Measurements from ENCODE around the gene CSTPP1. TPM values are rescaled to one million over a fixed set of nuclear protein-coding genes. Genes with fewer than 3 reads are reported as not detected.

The CSTPP1 gene
- polyA plus RNA-seq, 1 donor (not counting 4 experiments of a cell fraction or from before 2014, with no cell fraction given): 20.0 TPM

DNA sequence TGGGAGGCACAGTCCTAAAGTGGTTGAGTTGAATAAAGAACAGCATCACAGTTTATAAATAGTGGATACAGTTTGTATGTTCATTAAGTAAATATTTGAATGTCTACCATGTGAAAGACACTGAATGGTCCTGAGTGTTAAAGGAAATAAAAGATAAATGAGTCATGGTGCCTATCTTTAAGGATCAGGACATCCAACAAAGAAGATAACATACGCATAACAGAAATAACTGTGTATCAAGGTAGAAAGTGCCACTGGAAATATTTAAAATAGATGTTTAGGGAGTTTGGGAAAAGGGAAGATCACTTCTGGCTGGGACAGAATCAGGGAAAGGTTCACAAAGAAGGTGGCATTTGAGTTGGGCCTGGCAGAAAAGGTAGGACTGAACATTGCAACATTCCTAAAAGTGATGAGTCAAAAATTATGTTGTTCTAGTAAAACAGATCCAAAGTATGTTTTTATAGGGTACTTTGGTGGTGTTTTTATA is 41.5 kb downstream of the CSTPP1 start:
- H3K4me3 ChIP-seq (ENCODE audit: control insufficient read depth in 2 of 3, extremely low read depth in 1 of 3, insufficient read depth in 2 of 3, low read depth in 1 of 3, low read length in 3 of 3): no peak overlapping the region
- no peak overlapping the region for H3K4me2 ChIP-seq (ENCODE audit: control insufficient read depth, extremely low read depth, insufficient read depth, low read depth, low read length)
- H3K36me3 ChIP-seq (ENCODE audit: control insufficient read depth in 2 of 2, extremely low read depth in 1 of 2, insufficient read depth in 2 of 2, low read length in 2 of 2): no peaks in the 10 kb centered on the region
- TF ChIP-seq, protein P1, sequence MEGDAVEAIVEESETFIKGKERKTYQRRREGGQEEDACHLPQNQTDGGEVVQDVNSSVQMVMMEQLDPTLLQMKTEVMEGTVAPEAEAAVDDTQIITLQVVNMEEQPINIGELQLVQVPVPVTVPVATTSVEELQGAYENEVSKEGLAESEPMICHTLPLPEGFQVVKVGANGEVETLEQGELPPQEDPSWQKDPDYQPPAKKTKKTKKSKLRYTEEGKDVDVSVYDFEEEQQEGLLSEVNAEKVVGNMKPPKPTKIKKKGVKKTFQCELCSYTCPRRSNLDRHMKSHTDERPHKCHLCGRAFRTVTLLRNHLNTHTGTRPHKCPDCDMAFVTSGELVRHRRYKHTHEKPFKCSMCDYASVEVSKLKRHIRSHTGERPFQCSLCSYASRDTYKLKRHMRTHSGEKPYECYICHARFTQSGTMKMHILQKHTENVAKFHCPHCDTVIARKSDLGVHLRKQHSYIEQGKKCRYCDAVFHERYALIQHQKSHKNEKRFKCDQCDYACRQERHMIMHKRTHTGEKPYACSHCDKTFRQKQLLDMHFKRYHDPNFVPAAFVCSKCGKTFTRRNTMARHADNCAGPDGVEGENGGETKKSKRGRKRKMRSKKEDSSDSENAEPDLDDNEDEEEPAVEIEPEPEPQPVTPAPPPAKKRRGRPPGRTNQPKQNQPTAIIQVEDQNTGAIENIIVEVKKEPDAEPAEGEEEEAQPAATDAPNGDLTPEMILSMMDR (optimal IDR thresholded peaks at IDR 0.05 in 1 of 3, IDR thresholded peaks at IDR 0.05 in 1 of 3, conservative IDR thresholded peaks at IDR 0.05 in 1 of 3; ENCODE audit: extremely low read depth in 1 of 3, insufficient read depth in 2 of 3, low read length in 3 of 3): no peak
- TF ChIP-seq EZH2 (IDR thresholded peaks at IDR 0.05; ENCODE audit: low read length): no peak
- no peaks in the 10 kb centered on the region for H3K79me2 ChIP-seq (ENCODE audit: control insufficient read depth, insufficient read depth, low read length)
- no peak overlapping the region for H3K9ac ChIP-seq (ENCODE audit: control insufficient read depth, extremely low read depth, insufficient read depth, low read length)
- no peak overlapping the region for H2AFZ ChIP-seq (ENCODE audit: control insufficient read depth, low read length)
- no peaks in the 10 kb centered on the region for H4K20me1 ChIP-seq (ENCODE audit: control insufficient read depth, extremely low read depth, insufficient read depth, low read length)
- H3K9me3 ChIP-seq (ENCODE audit: control insufficient read depth, low read depth, low read length): no peaks in the 10 kb centered on the region
- no peaks in the 10 kb centered on the region for H3K27me3 ChIP-seq (ENCODE audit: control insufficient read depth, extremely low read depth, insufficient read depth, low read length)
- dilution Hi-C loops (cut with MboI; ENCODE audit: extremely low pct_ligation_motif_present, low sequenced_read_pairs): no loop called here
- FAIRE-seq (peak; percentile 57), DNase-seq (ENCODE audit: low read depth, low spot score) (no peak)
- H3K9me1 ChIP-seq (ENCODE audit: control insufficient read depth, extremely low read depth, insufficient read depth, low read length): no peaks in the 10 kb centered on the region
- H3K27ac ChIP-seq (ENCODE audit: control insufficient read depth, insufficient read depth, low read length): no peak overlapping the region
- H3K4me1 ChIP-seq (ENCODE audit: control insufficient read depth, extremely low read depth, insufficient read depth, low read length): peaks cover 11% of the 10 kb centered on the region

DNA sequence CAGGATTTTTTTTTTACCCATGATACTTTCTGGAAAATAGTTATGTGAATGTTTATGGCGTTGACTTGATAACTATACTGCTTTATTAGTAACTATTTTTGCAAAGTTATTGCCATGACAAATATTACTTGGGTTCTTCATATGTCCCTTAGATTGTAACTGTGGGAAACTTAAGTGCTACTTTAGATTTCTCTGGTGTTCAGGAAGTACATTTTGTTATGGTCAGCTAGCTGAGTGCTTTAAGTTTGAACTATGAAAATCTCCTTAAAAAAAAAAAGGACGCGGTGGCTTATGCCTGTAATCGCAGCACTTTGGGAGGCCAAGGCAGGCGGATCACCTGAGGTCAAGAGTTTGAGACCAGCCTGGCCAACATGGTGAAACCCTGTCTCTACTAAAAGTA is 42.8 kb downstream of the CSTPP1 start:
- FAIRE-seq (no peak), DNase-seq (ENCODE audit: low read depth, low spot score) (no peak)
- dilution Hi-C loops (cut with MboI; ENCODE audit: extremely low pct_ligation_motif_present, low sequenced_read_pairs): no loop called here
- Histone ChIP-seq H3K4me1 (ENCODE audit: control insufficient read depth, extremely low read depth, insufficient read depth, low read length) (peaks cover 11% of the 10 kb centered on the region), H3K9me1 (ENCODE audit: control insufficient read depth, extremely low read depth, insufficient read depth, low read length) (no peaks in the 10 kb centered on the region), H4K20me1 (ENCODE audit: control insufficient read depth, extremely low read depth, insufficient read depth, low read length) (no peaks in the 10 kb centered on the region), H3K79me2 (ENCODE audit: control insufficient read depth, insufficient read depth, low read length) (no peaks in the 10 kb centered on the region), H3K9ac (ENCODE audit: control insufficient read depth, extremely low read depth, insufficient read depth, low read length) (no peak overlapping the region), H3K9me3 (ENCODE audit: control insufficient read depth, low read depth, low read length) (no peaks in the 10 kb centered on the region), H3K4me3 (ENCODE audit: control insufficient read depth in 2 of 3, extremely low read depth in 1 of 3, insufficient read depth in 2 of 3, low read depth in 1 of 3, low read length in 3 of 3) (no peak overlapping the region), H3K27me3 (ENCODE audit: control insufficient read depth, extremely low read depth, insufficient read depth, low read length) (no peaks in the 10 kb centered on the region), H3K4me2 (ENCODE audit: control insufficient read depth, extremely low read depth, insufficient read depth, low read depth, low read length) (no peak overlapping the region), H3K27ac (ENCODE audit: control insufficient read depth, insufficient read depth, low read length) (no peak overlapping the region), H2AFZ (ENCODE audit: control insufficient read depth, low read length) (no peak overlapping the region), H3K36me3 (ENCODE audit: control insufficient read depth in 2 of 2, extremely low read depth in 1 of 2, insufficient read depth in 2 of 2, low read length in 2 of 2) (no peaks in the 10 kb centered on the region)
- TF ChIP-seq, protein P1 (optimal IDR thresholded peaks at IDR 0.05 in 1 of 3, IDR thresholded peaks at IDR 0.05 in 1 of 3, conservative IDR thresholded peaks at IDR 0.05 in 1 of 3; ENCODE audit: extremely low read depth in 1 of 3, insufficient read depth in 2 of 3, low read length in 3 of 3): no peak
- TF ChIP-seq EZH2 (IDR thresholded peaks at IDR 0.05; ENCODE audit: low read length): no peak
